Measurements from ENCODE around the gene TENT5A.

The TENT5A gene

DNA sequence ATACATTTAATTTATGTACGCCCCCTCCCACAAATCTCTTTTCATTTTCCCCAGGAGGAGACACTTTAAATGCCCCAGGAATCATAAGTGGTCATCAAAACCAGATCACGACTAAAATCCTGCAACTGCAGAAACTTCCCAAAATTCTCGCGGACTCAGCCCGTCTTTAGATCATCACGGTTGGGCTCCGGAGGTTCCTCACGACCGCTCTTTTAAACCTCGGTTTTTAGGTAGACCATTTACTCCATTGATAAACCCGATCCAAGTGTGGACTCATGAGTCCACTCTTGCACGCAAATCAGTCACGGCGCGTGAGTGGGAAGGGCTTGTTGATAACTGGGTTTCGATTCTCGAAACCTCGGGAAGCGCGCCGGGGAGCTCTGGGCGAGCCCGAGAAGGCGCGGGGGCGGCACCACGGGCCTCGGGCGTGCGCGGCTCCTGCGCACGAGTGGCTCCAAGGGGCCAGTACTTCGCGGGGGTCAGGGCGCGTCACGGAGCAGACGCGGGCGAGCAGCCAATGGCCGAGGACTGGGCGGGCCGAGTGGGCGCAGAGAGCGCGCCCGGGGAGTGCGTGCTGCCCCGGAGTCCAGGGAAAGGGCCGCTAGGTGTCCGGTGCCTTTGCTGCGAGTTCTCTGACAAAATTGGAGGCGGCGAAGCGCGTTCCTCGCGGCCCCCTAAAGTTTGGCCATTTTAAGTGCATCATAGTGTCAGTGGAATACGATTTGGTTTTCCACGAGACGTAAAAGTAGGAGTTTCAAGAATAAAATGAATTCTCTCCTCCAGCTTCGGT lies 635 bp upstream of the TENT5A start (continued):
- TF ChIP-seq EGR2 (tag by site-specific recombination; IDR thresholded peaks at IDR 0.05; ENCODE audit: low read depth) (no peak), ZNF560 (tag by site-specific recombination; IDR thresholded peaks at IDR 0.05; ENCODE audit: borderline replicate concordance) (no peak), ZNF248 (tag by site-specific recombination; IDR thresholded peaks at IDR 0.05) (no peak), ZNF132 (tag by site-specific recombination; IDR thresholded peaks at IDR 0.05; ENCODE audit: borderline replicate concordance) (no peak), HOXC10 (CRISPR knock-in tag; IDR thresholded peaks at IDR 0.05) (0 out of 2 replicates have a peak, but pooled peaks have one; percentile 42), ZNF707 (tag by site-specific recombination; IDR thresholded peaks at IDR 0.05) (no peak), RBAK (tag by site-specific recombination; IDR thresholded peaks at IDR 0.05) (no peak), ZNF10 (tag by site-specific recombination; IDR thresholded peaks at IDR 0.05) (no peak), ZSCAN23 (tag by site-specific recombination; IDR thresholded peaks at IDR 0.05) (no peak), ZNF768 (tag by site-specific recombination; IDR thresholded peaks at IDR 0.05) (no peak), ZNF626 (tag by site-specific recombination; IDR thresholded peaks at IDR 0.05) (no peak), ZNF24 (tag by site-specific recombination; IDR thresholded peaks at IDR 0.05) (no peak), MEIS1 (CRISPR knock-in tag; IDR thresholded peaks at IDR 0.05; ENCODE audit: borderline replicate concordance) (no peak), ZNF350 (tag by site-specific recombination; IDR thresholded peaks at IDR 0.05) (no peak), ZNF76 (tag by site-specific recombination; IDR thresholded peaks at IDR 0.05; ENCODE audit: borderline replicate concordance, low read depth) (peak; percentile 49; the same call in 1 of the 2 replicates), ZSCAN16 (tag by site-specific recombination; IDR thresholded peaks at IDR 0.05) (no peak), ZEB2 (tag by site-specific recombination; IDR thresholded peaks at IDR 0.05) (peak; percentile 21; the same call in 1 of the 2 replicates), GLI4 (tag by site-specific recombination; IDR thresholded peaks at IDR 0.05) (no peak)
- TF ChIP-seq, protein P1, sequence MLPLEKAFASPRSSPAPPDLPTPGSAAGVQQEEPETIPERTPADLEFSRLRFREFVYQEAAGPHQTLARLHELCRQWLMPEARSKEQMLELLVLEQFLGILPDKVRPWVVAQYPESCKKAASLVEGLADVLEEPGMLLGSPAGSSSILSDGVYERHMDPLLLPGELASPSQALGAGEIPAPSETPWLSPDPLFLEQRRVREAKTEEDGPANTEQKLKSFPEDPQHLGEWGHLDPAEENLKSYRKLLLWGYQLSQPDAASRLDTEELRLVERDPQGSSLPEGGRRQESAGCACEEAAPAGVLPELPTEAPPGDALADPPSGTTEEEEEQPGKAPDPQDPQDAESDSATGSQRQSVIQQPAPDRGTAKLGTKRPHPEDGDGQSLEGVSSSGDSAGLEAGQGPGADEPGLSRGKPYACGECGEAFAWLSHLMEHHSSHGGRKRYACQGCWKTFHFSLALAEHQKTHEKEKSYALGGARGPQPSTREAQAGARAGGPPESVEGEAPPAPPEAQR (tag by site-specific recombination; IDR thresholded peaks at IDR 0.05) = no peak
- TF ChIP-seq, protein P2, sequence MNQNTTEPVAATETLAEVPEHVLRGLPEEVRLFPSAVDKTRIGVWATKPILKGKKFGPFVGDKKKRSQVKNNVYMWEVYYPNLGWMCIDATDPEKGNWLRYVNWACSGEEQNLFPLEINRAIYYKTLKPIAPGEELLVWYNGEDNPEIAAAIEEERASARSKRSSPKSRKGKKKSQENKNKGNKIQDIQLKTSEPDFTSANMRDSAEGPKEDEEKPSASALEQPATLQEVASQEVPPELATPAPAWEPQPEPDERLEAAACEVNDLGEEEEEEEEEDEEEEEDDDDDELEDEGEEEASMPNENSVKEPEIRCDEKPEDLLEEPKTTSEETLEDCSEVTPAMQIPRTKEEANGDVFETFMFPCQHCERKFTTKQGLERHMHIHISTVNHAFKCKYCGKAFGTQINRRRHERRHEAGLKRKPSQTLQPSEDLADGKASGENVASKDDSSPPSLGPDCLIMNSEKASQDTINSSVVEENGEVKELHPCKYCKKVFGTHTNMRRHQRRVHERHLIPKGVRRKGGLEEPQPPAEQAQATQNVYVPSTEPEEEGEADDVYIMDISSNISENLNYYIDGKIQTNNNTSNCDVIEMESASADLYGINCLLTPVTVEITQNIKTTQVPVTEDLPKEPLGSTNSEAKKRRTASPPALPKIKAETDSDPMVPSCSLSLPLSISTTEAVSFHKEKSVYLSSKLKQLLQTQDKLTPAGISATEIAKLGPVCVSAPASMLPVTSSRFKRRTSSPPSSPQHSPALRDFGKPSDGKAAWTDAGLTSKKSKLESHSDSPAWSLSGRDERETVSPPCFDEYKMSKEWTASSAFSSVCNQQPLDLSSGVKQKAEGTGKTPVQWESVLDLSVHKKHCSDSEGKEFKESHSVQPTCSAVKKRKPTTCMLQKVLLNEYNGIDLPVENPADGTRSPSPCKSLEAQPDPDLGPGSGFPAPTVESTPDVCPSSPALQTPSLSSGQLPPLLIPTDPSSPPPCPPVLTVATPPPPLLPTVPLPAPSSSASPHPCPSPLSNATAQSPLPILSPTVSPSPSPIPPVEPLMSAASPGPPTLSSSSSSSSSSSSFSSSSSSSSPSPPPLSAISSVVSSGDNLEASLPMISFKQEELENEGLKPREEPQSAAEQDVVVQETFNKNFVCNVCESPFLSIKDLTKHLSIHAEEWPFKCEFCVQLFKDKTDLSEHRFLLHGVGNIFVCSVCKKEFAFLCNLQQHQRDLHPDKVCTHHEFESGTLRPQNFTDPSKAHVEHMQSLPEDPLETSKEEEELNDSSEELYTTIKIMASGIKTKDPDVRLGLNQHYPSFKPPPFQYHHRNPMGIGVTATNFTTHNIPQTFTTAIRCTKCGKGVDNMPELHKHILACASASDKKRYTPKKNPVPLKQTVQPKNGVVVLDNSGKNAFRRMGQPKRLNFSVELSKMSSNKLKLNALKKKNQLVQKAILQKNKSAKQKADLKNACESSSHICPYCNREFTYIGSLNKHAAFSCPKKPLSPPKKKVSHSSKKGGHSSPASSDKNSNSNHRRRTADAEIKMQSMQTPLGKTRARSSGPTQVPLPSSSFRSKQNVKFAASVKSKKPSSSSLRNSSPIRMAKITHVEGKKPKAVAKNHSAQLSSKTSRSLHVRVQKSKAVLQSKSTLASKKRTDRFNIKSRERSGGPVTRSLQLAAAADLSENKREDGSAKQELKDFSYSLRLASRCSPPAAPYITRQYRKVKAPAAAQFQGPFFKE (tag by site-specific recombination; IDR thresholded peaks at IDR 0.05; ENCODE audit: borderline replicate concordance) = no peak
- TF ChIP-seq, protein P3, sequence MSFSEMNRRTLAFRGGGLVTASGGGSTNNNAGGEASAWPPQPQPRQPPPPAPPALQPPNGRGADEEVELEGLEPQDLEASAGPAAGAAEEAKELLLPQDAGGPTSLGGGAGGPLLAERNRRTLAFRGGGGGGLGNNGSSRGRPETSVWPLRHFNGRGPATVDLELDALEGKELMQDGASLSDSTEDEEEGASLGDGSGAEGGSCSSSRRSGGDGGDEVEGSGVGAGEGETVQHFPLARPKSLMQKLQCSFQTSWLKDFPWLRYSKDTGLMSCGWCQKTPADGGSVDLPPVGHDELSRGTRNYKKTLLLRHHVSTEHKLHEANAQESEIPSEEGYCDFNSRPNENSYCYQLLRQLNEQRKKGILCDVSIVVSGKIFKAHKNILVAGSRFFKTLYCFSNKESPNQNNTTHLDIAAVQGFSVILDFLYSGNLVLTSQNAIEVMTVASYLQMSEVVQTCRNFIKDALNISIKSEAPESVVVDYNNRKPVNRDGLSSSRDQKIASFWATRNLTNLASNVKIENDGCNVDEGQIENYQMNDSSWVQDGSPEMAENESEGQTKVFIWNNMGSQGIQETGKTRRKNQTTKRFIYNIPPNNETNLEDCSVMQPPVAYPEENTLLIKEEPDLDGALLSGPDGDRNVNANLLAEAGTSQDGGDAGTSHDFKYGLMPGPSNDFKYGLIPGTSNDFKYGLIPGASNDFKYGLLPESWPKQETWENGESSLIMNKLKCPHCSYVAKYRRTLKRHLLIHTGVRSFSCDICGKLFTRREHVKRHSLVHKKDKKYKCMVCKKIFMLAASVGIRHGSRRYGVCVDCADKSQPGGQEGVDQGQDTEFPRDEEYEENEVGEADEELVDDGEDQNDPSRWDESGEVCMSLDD (tag by site-specific recombination; IDR thresholded peaks at IDR 0.05) = no peak
- TF ChIP-seq, protein P4, sequence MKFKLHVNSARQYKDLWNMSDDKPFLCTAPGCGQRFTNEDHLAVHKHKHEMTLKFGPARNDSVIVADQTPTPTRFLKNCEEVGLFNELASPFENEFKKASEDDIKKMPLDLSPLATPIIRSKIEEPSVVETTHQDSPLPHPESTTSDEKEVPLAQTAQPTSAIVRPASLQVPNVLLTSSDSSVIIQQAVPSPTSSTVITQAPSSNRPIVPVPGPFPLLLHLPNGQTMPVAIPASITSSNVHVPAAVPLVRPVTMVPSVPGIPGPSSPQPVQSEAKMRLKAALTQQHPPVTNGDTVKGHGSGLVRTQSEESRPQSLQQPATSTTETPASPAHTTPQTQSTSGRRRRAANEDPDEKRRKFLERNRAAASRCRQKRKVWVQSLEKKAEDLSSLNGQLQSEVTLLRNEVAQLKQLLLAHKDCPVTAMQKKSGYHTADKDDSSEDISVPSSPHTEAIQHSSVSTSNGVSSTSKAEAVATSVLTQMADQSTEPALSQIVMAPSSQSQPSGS (tag by site-specific recombination; IDR thresholded peaks at IDR 0.05; ENCODE audit: low read depth) = no peak
- TF ChIP-seq, protein P5, sequence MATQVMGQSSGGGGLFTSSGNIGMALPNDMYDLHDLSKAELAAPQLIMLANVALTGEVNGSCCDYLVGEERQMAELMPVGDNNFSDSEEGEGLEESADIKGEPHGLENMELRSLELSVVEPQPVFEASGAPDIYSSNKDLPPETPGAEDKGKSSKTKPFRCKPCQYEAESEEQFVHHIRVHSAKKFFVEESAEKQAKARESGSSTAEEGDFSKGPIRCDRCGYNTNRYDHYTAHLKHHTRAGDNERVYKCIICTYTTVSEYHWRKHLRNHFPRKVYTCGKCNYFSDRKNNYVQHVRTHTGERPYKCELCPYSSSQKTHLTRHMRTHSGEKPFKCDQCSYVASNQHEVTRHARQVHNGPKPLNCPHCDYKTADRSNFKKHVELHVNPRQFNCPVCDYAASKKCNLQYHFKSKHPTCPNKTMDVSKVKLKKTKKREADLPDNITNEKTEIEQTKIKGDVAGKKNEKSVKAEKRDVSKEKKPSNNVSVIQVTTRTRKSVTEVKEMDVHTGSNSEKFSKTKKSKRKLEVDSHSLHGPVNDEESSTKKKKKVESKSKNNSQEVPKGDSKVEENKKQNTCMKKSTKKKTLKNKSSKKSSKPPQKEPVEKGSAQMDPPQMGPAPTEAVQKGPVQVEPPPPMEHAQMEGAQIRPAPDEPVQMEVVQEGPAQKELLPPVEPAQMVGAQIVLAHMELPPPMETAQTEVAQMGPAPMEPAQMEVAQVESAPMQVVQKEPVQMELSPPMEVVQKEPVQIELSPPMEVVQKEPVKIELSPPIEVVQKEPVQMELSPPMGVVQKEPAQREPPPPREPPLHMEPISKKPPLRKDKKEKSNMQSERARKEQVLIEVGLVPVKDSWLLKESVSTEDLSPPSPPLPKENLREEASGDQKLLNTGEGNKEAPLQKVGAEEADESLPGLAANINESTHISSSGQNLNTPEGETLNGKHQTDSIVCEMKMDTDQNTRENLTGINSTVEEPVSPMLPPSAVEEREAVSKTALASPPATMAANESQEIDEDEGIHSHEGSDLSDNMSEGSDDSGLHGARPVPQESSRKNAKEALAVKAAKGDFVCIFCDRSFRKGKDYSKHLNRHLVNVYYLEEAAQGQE (tag by site-specific recombination; IDR thresholded peaks at IDR 0.05) = no peak
